ENCODE results near the gene CEP162.
"Not testable (repeated sequence)": the region's sequence is repeated elsewhere in the genome, so short reads cannot be mapped to it uniquely, and the experiment has no call there.

The CEP162 gene

GRCh38 chr6:84251891-84252539, 24.6 kb upstream of the CEP162 start:
- no peaks in the 10 kb centered on the region for H3F3A ChIP-seq (ENCODE audit: insufficient read depth, low read length)
- DNase-seq = no peak
- no peak overlapping the region for H3K27ac ChIP-seq (ENCODE audit: low read length)
- H3K9ac ChIP-seq (ENCODE audit: low read length) = no peak overlapping the region
- H4K20me1 ChIP-seq (ENCODE audit: insufficient read depth, low read length) = no peaks in the 10 kb centered on the region
- no peaks in the 10 kb centered on the region for H3K36me3 ChIP-seq (replicated peaks; ENCODE audit: insufficient read depth, low read length)
- H3K27me3 ChIP-seq (replicated peaks; ENCODE audit: insufficient read depth, low read length) = no peaks in the 10 kb centered on the region
- H3K9me2 ChIP-seq (replicated peaks; ENCODE audit: insufficient read depth, low read length) = no peaks in the 10 kb centered on the region
- TF ChIP-seq EZH2phosphoT487 (IDR thresholded peaks at IDR 0.05; ENCODE audit: low read length) (no peak), EZH2 (optimal IDR thresholded peaks at IDR 0.05; ENCODE audit: low read depth, low read length) (no peak), CTCF (IDR thresholded peaks at IDR 0.05; ENCODE audit: low read length) (no peak)
- H3K4me2 ChIP-seq (ENCODE audit: low read depth, low read length) = no peak overlapping the region
- H2AFZ ChIP-seq (ENCODE audit: low read length) = no peak overlapping the region
- no peaks in the 10 kb centered on the region for H3K79me2 ChIP-seq (ENCODE audit: low read length)
- H3K4me1 ChIP-seq (ENCODE audit: low read length) = no peaks in the 10 kb centered on the region
- no peaks in the 10 kb centered on the region for H3K9me3 ChIP-seq (replicated peaks; ENCODE audit: insufficient read depth, low read length)
- no peak overlapping the region for H3K4me3 ChIP-seq (ENCODE audit: low read length)

- H3K4me3 ChIP-seq (ENCODE audit: low read length) = no peak overlapping the region
- H3K9me2 ChIP-seq (replicated peaks; ENCODE audit: insufficient read depth, low read length) = no peaks in the 10 kb centered on the region
- no peaks in the 10 kb centered on the region for H3K4me1 ChIP-seq (ENCODE audit: low read length)
- H3K79me2 ChIP-seq (ENCODE audit: low read length) = no peaks in the 10 kb centered on the region
- H4K20me1 ChIP-seq (ENCODE audit: insufficient read depth, low read length) = no peaks in the 10 kb centered on the region
- no peak for TF ChIP-seq CTCF (IDR thresholded peaks at IDR 0.05; ENCODE audit: low read length)
- TF ChIP-seq EZH2phosphoT487 (IDR thresholded peaks at IDR 0.05; ENCODE audit: low read length) = no peak
- no peak for TF ChIP-seq EZH2 (optimal IDR thresholded peaks at IDR 0.05; ENCODE audit: low read depth, low read length)
- DNase-seq = no peak
- H3K36me3 ChIP-seq (replicated peaks; ENCODE audit: insufficient read depth, low read length) = no peaks in the 10 kb centered on the region
- H3K27ac ChIP-seq (ENCODE audit: low read length) = no peak overlapping the region
- no peaks in the 10 kb centered on the region for H3F3A ChIP-seq (ENCODE audit: insufficient read depth, low read length)
- no peak overlapping the region for H2AFZ ChIP-seq (ENCODE audit: low read length)
- H3K9me3 ChIP-seq (replicated peaks; ENCODE audit: insufficient read depth, low read length) = no peaks in the 10 kb centered on the region
- H3K9ac ChIP-seq (ENCODE audit: low read length) = no peak overlapping the region
- H3K4me2 ChIP-seq (ENCODE audit: low read depth, low read length) = no peak overlapping the region
- H3K27me3 ChIP-seq (replicated peaks; ENCODE audit: insufficient read depth, low read length) = no peaks in the 10 kb centered on the region
Measured at GRCh38 chr6:84249724-84250123, 22.3 kb upstream of the CEP162 start.

GRCh38 chr6:84244416-84245081, 17.1 kb upstream of the CEP162 start:
- DNase-seq; H3F3A ChIP-seq (ENCODE audit: insufficient read depth, low read length); H3K79me2 ChIP-seq (ENCODE audit: low read length); H3K9ac ChIP-seq (ENCODE audit: low read length); H3K4me1 ChIP-seq (ENCODE audit: low read length); H3K4me2 ChIP-seq (ENCODE audit: low read depth, low read length); H3K4me3 ChIP-seq (ENCODE audit: low read length); H3K9me3 ChIP-seq (replicated peaks; ENCODE audit: insufficient read depth, low read length); H2AFZ ChIP-seq (ENCODE audit: low read length); H3K27me3 ChIP-seq (replicated peaks; ENCODE audit: insufficient read depth, low read length); H3K36me3 ChIP-seq (replicated peaks; ENCODE audit: insufficient read depth, low read length); H4K20me1 ChIP-seq (ENCODE audit: insufficient read depth, low read length); H3K9me2 ChIP-seq (replicated peaks; ENCODE audit: insufficient read depth, low read length); H3K27ac ChIP-seq (ENCODE audit: low read length): not testable (repeated sequence)

- Histone ChIP-seq H3F3A (ENCODE audit: insufficient read depth, low read length) (no peaks in the 10 kb centered on the region), H2AFZ (ENCODE audit: low read length) (no peak overlapping the region), H3K4me3 (ENCODE audit: low read length) (no peak overlapping the region), H3K27ac (ENCODE audit: low read length) (no peak overlapping the region), H3K9ac (ENCODE audit: low read length) (no peak overlapping the region), H3K27me3 (replicated peaks; ENCODE audit: insufficient read depth, low read length) (no peaks in the 10 kb centered on the region), H3K4me2 (ENCODE audit: low read depth, low read length) (no peak overlapping the region), H3K79me2 (ENCODE audit: low read length) (no peaks in the 10 kb centered on the region), H3K36me3 (replicated peaks; ENCODE audit: insufficient read depth, low read length) (no peaks in the 10 kb centered on the region), H4K20me1 (ENCODE audit: insufficient read depth, low read length) (no peaks in the 10 kb centered on the region), H3K4me1 (ENCODE audit: low read length) (no peaks in the 10 kb centered on the region), H3K9me2 (replicated peaks; ENCODE audit: insufficient read depth, low read length) (no peaks in the 10 kb centered on the region), H3K9me3 (replicated peaks; ENCODE audit: insufficient read depth, low read length) (no peaks in the 10 kb centered on the region)
- no peak for DNase-seq
- TF ChIP-seq CTCF (IDR thresholded peaks at IDR 0.05; ENCODE audit: low read length) = 0 out of 2 replicates have a peak, but pooled peaks have one; percentile 6
- TF ChIP-seq EZH2phosphoT487 (IDR thresholded peaks at IDR 0.05; ENCODE audit: low read length) = no peak
Measured at GRCh38 chr6:84243240-84243639, 15.8 kb upstream of the CEP162 start.

Measured in MM.1S (cell line).